ENCODE measurements around the gene LIPA.

Gene LIPA

DNA sequence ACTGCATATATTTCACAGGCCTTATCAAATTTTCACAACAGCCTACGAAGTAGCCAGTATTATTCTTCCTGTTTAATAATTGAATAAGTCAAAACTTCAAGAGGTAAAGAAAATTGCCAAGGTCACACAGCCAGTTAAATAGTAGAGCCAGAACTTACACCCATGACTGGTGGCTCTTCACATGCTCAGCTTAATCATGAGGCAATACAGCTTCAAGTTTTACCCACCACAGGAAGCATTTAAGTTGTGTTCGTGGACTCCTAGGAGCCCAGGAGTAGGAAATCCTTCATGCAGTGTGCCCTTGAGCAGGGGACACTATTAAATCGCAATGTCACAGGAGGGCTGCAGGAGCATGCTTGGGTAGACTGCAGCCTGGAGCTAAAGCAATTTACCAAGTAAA, 11.1 kb downstream of the LIPA start:
- no peak for DNase-seq (ENCODE audit: low read depth)

DNA sequence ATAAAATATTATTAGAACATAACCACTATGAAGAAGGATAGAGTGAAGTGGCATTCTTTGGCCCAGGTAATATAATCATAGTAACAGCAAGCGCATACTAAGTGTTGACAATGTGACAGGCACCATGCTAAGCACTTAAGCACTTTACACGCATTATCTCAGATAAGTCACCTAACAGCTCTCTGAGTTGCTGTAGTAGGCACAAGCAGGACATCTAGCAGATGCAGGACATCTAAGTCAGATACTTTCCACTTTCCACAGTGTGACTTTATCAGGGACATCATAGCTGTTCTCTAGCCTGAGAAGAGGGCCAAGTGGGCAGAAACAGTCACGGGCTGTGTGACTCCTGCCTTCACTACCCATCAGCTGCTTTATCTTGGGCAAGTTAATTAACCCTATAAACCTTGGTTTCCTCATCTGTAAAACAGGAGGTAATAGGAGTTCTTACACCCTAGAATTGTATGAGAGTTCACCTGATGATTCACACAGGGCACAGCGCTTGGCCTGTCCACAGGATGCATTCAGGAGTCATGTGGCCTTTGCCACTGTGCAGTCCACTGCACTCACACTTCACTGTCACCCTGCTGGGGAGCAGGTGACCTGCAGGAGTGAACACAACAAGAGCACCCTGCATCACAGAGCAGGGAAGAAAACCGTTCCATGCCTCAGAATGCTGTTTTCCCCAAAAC, 12.5 kb downstream of the LIPA start:
- DNase-seq (ENCODE audit: low read depth): no peak

DNA sequence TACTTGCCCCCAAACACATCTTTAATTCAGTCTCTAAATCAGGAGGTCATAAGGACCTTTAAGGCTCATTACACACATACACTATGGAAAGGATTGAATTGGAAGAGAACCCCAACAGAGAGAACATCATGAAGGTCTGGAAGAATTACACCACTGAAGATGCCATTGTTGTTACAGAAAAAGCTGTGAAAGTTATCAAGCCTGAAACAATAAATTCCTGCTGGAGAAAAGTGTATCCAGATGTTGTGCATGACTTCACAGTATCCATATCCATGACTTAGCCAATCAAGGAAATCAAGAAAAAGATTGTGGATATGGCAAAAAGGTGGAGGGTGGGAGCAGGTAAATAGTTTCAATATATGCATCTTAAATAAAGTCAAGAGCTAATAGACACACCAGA, 13.7 kb downstream of the LIPA start:
- no peak for DNase-seq (ENCODE audit: low read depth)

DNA sequence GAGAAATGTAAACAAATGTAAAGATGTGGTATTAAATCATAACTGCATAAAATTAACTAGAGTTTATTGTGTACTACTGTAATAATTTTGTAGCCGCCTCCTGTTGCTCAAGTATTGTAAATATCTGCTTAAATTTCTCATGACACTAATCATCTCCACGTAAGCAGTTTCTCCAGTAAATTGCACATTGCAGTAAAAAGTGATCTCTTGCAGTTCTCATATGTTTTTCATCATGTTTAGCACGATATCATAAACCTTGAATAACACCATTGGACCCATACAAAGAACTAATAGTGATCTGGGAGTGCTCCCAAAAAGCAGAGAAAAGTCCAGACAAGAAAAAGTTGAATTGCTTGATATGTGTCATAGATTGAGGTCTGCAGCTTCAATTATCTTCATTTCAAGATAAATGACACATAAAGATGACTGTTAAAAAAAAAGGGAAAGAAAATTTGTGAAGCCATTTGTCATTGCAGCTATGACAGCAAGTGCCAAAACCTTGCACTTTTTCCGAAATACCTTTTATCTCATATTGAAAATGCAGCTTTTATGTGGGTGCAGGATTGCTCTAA, 15.3 kb downstream of the LIPA start:
- DNase-seq (ENCODE audit: low read depth): no peak

DNA sequence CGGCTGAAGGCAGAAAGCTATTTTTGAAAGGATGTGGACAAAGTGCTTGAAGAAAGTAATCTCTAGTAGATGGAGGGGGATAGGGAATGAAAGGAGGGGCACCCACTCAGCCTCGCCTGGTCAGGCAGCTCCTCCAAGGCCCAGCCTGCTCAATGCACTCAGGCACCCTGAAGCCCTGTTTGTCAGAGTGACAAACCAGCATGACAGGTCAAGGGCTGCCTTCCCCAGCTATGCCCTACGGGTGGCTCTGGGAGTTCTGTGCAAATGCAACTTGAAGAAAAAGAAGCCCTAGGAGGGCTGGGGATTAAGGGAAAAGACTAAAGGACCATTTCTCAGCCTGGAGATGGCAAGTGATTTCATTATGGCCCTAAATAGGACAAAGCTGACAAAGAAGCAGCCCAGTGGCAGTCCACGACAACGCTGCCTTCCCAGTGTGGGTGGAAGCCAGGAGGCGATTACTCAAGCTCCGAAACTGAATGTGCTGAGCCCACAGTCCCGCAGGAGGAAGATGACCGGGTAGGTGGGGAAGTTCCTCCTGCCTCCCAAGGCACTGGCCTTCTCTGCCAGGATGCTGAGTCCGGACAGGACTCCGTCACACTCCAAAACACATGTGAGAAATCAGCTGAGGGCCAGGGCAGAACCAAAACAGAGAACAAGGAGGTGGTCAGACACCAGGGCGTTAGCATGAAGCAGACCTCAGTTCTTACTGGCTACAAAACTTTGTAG, 16.3 kb downstream of the LIPA start:
- DNase-seq (ENCODE audit: low read depth): no peak

DNA sequence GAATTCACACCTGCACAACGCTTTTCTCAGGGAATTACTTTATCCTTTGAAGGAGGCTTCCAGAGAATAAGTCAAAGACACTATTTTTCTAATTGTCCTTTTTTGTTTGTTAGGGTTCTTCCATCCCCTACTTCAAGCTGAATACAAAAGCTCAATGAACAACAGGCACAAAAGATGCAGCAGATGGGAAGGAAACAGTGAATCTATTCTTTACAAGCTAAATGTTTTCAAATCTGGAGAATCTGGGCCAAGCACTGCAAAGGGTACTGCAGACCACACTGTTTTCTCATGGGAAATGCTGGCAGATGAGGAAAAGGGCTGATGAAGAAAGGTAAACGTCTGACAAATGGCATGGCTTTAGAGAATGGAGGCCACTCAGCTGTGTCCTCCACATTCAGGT, 18.5 kb downstream of the LIPA start:
- DNase-seq (ENCODE audit: low read depth): no peak

DNA sequence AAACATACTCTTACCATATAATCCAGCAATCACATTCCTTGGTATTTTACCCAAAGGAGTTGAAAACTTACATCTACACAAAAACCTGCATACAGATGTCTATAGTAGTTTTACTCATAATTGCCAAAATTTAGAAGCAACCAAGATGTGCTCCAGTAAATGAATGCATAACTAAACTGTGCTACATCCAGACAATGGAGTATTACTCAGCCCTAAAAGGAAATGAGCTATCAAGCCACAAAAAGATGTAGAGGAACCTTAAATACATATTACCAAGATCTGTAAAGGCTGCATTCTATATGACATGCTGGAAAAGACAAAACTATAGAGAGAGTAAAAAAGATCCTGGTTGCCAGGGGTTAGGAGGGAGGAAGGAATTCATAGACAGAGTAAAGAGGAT, 22.6 kb downstream of the LIPA start:
- no peak for DNase-seq (ENCODE audit: low read depth)

DNA sequence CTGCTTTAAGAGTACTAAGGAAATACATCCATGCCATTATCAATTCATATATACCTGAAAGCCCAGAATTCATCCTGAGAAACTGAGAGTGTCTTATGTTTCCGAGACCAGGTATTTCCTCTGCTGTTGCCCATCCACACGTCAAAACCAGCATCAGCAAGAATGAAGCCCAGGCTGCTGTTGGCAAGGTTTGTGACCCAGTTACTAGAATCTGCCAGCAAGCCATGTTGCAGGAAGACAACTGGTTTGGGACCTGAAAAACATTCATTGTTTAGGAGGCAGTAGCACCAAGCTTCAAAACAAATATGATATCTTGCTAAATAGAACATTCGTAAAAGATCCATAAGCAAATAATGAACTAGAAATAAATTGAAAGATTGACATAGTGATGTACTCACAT, 23.4 kb downstream of the LIPA start:
- DNase-seq (ENCODE audit: low read depth): no peak

DNA sequence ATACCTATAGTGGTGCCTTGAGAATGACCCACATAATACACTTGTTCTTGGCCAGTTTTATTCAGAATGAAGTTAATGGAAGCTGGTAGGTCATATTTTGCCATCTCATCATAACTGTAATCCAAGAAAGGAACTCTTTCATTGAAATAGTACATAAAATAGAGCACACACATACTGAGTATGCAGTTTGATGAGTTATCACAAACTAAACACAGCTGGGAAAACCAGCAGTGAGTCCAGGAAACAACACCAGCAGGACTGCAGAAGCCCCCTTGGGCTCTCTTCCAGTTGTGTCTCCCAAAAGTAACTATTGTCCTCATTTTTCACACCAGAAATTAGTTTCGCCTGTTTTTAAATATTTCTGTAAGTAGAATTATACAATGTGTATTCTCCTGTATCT, 24.7 kb downstream of the LIPA start:
- DNase-seq (ENCODE audit: low read depth): no peak

DNA sequence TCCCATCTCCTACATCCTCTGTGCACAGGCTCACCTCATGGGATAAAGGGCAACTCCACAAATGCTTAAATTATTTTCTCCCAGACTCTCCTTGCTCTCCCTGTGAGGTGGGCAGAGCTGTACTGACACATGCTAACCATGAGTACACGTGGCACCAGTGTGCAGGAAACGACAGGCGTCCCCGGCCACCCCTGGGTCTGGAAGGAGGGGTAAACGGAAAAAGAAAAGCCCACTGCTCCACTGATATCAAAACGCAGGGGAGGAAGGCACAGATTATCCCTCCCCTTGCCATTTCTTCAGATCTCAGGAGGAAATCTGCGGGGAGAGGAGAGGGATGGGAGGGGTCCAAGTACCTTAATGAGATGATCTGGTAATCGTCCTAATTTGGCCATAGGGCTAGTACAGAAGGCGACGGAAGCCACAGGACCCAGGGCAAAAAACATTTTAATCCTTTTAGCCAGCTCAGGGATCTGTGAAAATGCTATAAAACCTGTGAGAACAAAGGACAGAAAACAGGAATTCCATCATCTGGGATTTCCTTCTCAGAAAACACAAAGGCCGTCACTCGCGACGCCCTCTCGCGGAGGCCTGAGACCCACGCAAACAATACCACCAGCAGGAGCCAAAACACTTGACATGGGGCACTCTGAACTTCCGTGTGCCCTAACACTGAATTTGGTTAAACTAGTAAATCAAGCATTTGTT, 26.7 kb downstream of the LIPA start:
- no peak for DNase-seq (ENCODE audit: low read depth)

DNA sequence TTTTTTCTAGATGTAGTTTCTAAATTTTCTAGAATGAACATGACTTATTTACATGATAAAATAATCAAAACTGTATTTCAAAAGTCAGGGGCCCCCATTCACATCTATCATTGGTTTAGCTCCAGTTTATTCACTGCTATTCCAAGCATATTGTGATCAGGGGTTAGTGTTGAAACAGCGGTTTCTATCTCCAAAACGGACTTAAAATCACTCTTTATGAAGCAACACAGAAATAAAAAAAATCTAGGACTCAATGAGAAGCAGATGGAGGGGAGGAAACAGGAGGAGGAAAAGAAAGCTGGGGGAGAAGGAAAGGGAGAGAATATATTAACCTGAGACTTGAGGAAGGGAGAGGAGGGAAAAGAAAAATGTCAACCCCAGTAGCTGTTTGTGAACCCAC, 29.7 kb downstream of the LIPA start:
- no peak for DNase-seq (ENCODE audit: low read depth)

DNA sequence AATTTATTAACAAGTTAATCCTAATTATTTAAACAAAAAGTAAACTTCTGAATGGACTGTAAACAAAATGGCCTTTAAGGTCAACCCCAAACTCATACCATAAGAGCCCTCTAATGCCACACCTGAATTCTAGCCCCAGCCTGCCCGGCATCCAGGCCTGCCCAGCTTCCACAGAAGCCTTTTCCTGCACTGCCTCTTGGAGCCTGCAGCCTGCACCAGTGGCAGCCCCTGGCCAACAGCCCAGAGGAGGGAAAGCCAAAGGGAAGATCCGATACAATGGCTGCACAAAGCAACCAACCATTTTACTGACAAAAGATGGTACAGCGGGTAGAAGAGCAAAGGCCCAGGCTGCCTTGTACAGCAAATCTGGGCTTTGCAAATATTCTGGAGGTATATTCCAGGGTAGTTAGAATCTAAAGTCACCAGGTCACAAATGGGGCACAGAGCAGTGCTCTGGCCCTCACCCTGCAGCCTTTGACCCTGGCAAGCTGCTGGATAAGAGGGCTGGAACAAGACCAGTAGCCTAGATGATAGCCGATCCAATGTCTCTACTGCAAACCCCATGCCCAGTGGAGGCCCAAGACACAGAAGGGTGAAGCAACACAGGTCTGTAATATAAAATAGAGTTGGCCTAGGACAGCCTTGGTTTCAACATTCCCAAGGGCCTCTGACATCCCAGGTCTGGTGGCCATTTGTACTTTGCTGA, 31.9 kb downstream of the LIPA start:
- no peak for DNase-seq (ENCODE audit: low read depth)

DNA sequence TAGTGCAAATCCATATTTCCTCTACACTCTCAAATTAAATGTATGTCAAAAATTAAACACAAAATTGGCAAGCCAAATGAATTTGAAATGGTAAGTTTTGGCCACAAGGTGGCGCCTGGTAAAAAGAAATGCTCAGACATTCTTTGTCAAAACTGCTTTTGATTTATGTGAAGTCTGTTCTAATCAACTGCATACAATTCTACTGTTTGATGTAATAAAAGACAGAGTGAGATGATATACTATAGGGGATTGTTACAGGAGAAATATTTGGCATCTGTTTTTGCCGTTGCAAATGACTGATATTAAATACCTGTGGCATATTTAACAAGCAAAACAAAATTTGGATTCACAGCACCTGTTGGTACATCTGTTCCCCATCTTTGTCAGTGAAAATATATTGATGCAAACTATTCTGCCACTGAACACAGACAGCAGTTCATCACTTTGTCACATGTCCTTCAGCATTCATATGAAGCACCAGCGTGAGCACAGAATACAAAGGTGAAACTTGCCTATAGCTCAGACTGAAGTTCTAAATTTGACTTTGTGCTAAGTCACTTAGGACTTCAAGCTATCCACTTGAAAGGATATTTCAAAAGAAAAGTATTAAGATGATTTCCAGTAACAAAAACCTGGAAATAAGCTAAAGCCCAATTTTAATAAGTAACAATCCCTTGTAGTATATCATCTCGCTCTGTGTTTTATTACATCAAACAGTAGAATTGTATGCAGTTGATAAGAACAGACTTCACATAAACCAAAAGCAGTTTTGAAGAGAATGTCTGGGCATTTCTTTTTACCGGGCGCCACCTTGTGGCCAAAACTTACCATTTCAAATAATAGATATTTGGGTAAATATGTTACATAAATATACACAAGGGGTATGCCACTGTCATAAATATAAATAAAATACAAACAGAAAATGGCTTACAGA, 34.3 kb downstream of the LIPA start:
- peak; percentile 73 for DNase-seq (ENCODE audit: low read depth)

DNA sequence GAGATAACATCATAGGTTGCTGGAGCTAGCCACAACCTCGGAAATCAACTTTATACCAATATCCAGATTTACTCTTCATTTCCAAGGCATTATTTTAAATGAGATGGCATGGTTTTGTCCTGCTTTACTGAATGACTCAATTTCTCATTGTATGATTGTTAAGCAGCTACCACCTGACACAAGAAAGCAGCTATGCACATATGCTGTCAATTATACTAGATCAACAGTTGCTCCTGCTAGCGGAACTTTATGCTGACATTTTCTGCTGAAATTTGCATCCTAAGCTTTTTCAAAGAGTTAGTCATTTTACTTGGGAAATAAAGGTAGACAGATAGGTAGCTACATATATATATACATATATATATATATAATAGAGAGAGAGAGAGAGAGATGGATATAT, 35.5 kb downstream of the LIPA start:
- no peak for DNase-seq (ENCODE audit: low read depth)

DNA sequence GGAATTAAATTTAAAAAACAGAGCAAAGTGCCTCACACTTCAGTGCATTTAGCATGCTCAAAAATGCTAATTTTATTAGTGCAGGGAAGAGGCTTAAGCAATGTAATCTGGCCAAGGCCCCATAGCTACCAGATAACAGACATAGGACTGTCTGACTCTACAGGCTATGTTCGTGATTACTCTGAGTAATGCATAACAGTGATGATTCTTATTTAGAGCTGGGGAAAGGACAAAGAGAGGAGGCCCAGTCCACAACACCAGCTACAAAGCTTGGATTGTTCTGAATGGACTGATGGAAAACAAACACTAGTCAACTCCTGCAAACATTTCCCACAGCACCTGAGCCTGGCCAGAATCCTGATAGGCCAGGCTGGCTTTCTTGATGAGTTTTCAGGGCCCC, 36.1 kb downstream of the LIPA start:
- no peak for DNase-seq (ENCODE audit: low read depth)

DNA sequence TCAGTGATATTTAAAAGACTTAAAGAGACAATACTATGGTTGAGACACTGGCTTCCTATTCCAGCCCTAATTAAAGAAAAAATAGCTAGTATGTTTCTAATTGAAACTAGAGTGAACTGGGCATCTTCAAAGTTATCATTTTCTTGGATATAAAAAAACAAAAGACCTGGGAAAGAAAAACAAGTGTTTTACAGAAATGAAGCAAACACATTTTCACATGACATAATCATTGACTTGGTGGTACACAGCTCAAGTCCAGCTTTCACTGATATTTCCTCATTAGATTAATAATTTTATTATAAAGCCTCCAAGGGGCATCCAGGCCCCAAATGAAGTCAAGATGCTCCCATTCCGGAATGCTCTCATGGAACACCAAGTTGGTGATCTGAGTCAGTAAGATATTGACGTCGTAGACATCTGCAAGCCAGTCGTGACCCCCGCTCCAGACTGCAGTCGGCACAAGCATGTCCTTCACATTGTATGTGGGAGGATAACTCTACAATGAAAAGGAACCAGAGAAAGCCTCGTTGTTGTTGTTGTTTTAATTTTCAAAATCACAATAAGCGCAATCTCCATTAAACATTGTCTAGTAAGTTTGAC, 36.9 kb downstream of the LIPA start:
- DNase-seq (ENCODE audit: low read depth): no peak

DNA sequence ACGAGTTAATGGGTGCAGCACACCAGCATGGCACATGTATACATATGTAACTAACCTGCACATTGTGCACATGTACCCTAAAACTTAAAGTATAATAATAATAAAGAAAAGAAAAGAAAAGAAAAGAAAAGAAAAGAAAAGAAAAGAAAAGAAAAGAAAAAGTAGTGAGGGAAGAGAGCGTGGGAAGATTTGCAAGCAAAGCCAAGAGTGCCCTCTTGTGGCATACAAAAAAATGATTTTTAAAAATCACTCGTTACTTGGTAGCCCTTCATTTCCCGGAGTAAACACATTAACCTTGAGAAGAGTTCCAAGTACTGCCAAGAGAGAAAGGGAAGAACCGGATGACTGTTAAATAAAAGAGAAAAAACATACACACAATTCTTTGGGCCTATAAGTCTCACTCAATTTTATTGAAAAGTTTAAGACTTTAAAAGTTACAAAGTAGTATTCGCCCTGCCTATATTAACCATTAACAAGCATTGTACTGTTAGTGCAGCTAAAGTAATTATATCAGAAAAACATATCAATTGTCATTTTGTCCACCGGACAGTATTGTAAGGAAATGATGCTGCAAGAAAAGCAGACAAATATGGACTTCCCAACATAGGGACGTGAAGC, 38.3 kb downstream of the LIPA start:
- DNase-seq (ENCODE audit: low read depth): peak; percentile 64

DNA sequence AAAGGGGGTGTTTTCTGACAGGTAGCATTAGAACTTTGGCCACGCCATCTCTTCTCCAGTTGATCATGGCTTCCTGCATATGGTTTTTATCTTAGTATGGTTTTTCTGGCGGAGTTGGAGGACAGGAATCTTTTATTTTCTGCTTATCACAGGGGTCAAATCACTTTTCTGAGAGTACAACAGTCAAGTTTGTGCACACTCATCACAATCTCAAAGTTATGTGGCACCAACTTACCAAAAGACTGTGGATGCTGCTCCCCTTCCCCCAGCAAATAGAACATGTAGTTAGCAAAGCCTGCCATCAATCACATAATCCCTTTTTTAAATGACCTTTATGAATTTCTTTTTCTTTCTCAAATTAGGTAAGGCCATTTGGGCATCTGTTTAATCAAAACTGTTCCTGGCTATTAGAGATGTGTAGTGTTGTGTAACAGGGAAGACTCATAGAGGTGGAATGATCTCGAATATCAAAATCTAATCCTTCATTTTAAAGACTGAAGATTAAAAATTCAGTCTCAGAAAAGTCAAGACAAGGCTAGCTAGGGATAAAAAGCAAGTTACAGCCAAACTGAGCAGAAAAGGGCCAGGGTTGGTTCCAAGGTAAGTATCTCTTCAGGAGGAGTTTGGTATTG, 40.7 kb downstream of the LIPA start:
- DNase-seq (ENCODE audit: low read depth): no peak

DNA sequence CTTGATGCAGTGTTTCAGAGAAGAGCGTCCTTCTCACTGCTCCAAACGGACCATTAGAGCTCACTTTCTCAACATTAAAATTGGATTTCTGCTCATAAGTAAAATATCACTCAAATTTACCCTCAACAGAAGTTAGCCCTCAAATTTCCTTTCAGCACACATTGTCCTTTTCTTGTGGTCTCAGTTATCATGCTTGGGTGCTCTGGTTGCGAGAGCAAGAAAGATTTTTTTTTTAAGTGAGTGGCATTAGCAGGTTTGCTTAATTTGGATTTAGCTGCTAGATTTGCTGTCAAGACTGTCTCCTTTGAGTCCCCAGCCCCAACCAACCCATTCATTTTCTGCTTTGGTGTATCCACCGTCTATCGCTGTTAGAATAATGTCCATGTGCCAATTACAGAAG, 41.9 kb downstream of the LIPA start:
- DNase-seq (ENCODE audit: low read depth): no peak
